RPMI7951 (cell line): Measurements from ENCODE around the gene COX4I2. TPM values are rescaled to one million over a fixed set of nuclear protein-coding genes. Genes with fewer than 3 reads are reported as not detected.

ENCODE experiments used
- total RNA-seq: library from RNA; depleted of rRNA; stranded (reverse); fragments of >200 nt; shearing (Covaris generic); gene quantifications from 2 replicates; pipeline ENCODE4 v1.2.3, GENCODE V29; 2014; rRNA removed

The COX4I2 gene
- total RNA-seq, 1 experiment from 2014 or later: not detected

Other genes with a start within 250 kb of the COX4I2 start
- gene DEFB119, start 247.3 kb upstream of the COX4I2 start, total RNA-seq: not detected in 2 replicates
- gene DEFB121, start 231.7 kb upstream of the COX4I2 start, total RNA-seq: not detected in 2 replicates
- not detected in 2 replicates for gene DEFB123, start 197.3 kb upstream of the COX4I2 start, total RNA-seq
- not detected in 2 replicates for gene DEFB124, start 162.8 kb upstream of the COX4I2 start, total RNA-seq
- 0.24 and 0.39 TPM in 2 replicates for gene REM1, start 162.6 kb upstream of the COX4I2 start, total RNA-seq
- 176 and 179 TPM in 2 replicates for gene HM13, start 123.5 kb upstream of the COX4I2 start, total RNA-seq
- gene ID1, start 32.6 kb upstream of the COX4I2 start, total RNA-seq: 315 and 437 TPM in 2 replicates
- 71.8 and 86.4 TPM in 2 replicates for gene BCL2L1, start 85.0 kb downstream of the COX4I2 start, total RNA-seq
- 293 and 312 TPM in 2 replicates for gene TPX2, start 101.4 kb downstream of the COX4I2 start, total RNA-seq
- gene MYLK2, start 181.4 kb downstream of the COX4I2 start, total RNA-seq: 0.36 and 0.59 TPM in 2 replicates
- gene FOXS1, start 207.7 kb downstream of the COX4I2 start, total RNA-seq: 0.24 and 0.39 TPM in 2 replicates
- gene DUSP15, start 232.6 kb downstream of the COX4I2 start, total RNA-seq: not detected in 2 replicates
- not detected in 2 replicates for gene TTLL9, start 232.7 kb downstream of the COX4I2 start, total RNA-seq